ENCODE data around the gene TRIM39. TPM values are rescaled to one million over a fixed set of nuclear protein-coding genes. Genes with fewer than 3 reads are reported as not detected.

Gene TRIM39
- total and polyA plus RNA-seq, 9 of the 15 experiments (the other 6 are each of a cell fraction or from before 2014, with no cell fraction given), result 5.6 to 17.7 (median 12.8) TPM

DNA sequence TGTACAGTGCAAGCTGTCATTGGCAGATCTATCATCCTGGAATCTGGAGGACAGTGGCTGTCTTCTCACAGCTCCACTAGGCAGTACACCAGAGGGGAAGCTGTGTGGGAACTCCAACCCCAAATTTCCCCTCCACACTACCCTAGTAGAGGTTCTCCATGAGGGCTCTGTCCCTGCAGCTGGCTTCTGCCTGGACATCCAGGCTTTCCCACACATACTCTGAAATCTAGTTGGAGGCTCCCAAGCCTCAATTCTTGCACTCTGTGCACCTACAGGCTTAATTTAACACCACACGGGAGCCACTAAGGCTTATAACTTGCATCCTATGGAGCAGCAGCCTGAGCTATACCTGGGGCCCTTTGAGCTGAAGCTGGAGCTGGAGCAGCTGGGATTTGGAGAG lies 43.0 kb upstream of the TRIM39 start (continued):
- no peak for TF ChIP-seq ZKSCAN8 (CRISPR knock-in tag; IDR thresholded peaks at IDR 0.05)
- TF ChIP-seq FOXJ3 (CRISPR knock-in tag; IDR thresholded peaks at IDR 0.05), result no peak

DNA sequence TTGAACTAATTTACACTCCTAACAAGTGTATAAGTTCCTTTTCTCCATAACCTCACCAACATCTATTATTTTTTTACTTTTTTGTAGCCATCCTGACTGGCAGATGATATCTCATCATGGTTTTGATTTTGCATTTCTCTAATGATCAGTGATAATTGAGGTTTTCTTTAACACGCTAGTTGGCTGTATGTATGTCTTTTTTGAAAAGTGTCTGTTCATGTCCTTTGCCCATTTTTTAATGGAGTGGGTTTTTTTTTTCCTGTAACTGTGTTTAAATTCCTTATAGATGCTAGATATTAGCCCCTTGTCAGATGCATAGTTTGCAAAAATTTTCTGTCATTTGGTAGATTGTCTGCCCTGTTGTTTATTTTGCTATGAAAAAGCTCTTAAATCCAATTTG lies 39.6 kb upstream of the TRIM39 start:
- DNase-seq (ENCODE audit: extremely low read depth in 1 of 4, low spot score in 3 of 4) (no peak), ATAC-seq (no peak), FAIRE-seq (no peak)
- Histone ChIP-seq H3K27ac (ENCODE audit: extremely low read depth, low read depth, low read length) (no peak overlapping the region), H3K79me2 (ENCODE audit: control insufficient read depth, insufficient read depth, low read length) (no peaks in the 10 kb centered on the region), H3K27me3 (ENCODE audit: control insufficient read depth in 2 of 2, insufficient read depth in 2 of 2, low read length in 2 of 2) (no peaks in the 10 kb centered on the region), H3K36me3 (ENCODE audit: control insufficient read depth, insufficient read depth, low read length) (peaks cover 29% of the 10 kb centered on the region), H3K9me1 (ENCODE audit: control insufficient read depth, insufficient read depth, low read length) (no peaks in the 10 kb centered on the region), H3K4me2 (ENCODE audit: insufficient read depth, low read length) (no peak overlapping the region), H3K9me3 (replicated peaks; ENCODE audit: control insufficient read depth, insufficient read depth, low read depth, low read length) (peaks cover 37% of the 10 kb centered on the region), H2AFZ (ENCODE audit: low read depth, low read length) (no peak overlapping the region), H3K9ac (ENCODE audit: insufficient read depth in 1 of 2, low read depth in 2 of 2, low read length in 2 of 2) (no peak overlapping the region), H3K4me3 (no peak overlapping the region), H3K4me1 (replicated peaks in 1 of 2; ENCODE audit: control insufficient read depth in 2 of 2, insufficient read depth in 2 of 2, low read length in 2 of 2) (no peaks in the 10 kb centered on the region), H4K20me1 (replicated peaks; ENCODE audit: control insufficient read depth, insufficient read depth, low read length) (no peaks in the 10 kb centered on the region)
- no peak for TF ChIP-seq MCM3 (IDR thresholded peaks at IDR 0.05)
- no peak for TF ChIP-seq LEF1 (IDR thresholded peaks at IDR 0.05)
- TF ChIP-seq, protein P1, sequence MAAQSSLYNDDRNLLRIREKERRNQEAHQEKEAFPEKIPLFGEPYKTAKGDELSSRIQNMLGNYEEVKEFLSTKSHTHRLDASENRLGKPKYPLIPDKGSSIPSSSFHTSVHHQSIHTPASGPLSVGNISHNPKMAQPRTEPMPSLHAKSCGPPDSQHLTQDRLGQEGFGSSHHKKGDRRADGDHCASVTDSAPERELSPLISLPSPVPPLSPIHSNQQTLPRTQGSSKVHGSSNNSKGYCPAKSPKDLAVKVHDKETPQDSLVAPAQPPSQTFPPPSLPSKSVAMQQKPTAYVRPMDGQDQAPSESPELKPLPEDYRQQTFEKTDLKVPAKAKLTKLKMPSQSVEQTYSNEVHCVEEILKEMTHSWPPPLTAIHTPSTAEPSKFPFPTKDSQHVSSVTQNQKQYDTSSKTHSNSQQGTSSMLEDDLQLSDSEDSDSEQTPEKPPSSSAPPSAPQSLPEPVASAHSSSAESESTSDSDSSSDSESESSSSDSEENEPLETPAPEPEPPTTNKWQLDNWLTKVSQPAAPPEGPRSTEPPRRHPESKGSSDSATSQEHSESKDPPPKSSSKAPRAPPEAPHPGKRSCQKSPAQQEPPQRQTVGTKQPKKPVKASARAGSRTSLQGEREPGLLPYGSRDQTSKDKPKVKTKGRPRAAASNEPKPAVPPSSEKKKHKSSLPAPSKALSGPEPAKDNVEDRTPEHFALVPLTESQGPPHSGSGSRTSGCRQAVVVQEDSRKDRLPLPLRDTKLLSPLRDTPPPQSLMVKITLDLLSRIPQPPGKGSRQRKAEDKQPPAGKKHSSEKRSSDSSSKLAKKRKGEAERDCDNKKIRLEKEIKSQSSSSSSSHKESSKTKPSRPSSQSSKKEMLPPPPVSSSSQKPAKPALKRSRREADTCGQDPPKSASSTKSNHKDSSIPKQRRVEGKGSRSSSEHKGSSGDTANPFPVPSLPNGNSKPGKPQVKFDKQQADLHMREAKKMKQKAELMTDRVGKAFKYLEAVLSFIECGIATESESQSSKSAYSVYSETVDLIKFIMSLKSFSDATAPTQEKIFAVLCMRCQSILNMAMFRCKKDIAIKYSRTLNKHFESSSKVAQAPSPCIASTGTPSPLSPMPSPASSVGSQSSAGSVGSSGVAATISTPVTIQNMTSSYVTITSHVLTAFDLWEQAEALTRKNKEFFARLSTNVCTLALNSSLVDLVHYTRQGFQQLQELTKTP (IDR thresholded peaks at IDR 0.05; ENCODE audit: low read depth in 1 of 2, partially characterized antibody in 2 of 2), result peak in 1 of 2 experiments; percentile 99
- no peak for TF ChIP-seq ZNF561 (CRISPR knock-in tag; conservative IDR thresholded peaks at IDR 0.05)
- in situ Hi-C loops (cut with MboI), result no loop called here
- 24% methylated on average over 1 of the region's 1 CpG for WGBS (ENCODE audit: insufficient coverage, low coverage, missing lambda C conversion rate)
- no TSS peak for BruUV-seq (replicated peaks)
- ChIA-PET POLR2A (no interaction called here), CTCF (ENCODE audit: low intra/inter-chr PET ratio) (no interaction called here)
- intact Hi-C loops (cut with micrococcal nuclease), result no loop called here
